H54 (cell line): Measurements from ENCODE around the gene CEP128.

Source experiments
- DNase-seq: peaks from one replicate; pipeline ENCODE4 v3.0.0; 2011; ENCODE audit warnings: low spot score, mixed read lengths; ENCODE audit not compliant: insufficient read length
- FAIRE-seq: peaks from 3 replicates; lab custom pipeline; 2011; peaks lifted over from hg19 to GRCh38; lab: Jason Lieb, UNC
- POLR2A ChIP-seq: IDR thresholded peaks from 2 replicates; pipeline ENCODE4 v1.6.1; 2011; ENCODE audit warnings: low read depth, mild to moderate bottlenecking, low read length

The CEP128 gene

DNA sequence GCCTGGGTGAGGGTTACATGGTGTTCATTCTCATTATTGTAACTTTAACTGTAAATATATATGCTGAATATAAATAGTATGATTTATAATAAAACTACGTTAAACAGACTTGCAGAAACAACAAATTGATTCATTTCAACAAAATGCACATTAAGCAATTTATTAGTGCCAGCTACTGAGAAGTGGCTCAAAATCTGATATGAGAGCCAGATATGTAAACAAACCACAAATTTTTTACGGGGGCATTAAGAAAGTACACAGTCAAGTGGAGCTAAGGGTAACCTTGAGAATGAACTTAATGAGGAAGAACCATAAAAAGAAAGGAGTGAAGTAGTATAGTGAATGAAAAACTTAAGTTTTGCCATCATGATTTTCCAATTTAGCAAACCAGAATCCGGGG, 40.3 kb downstream of the CEP128 start:
- FAIRE-seq (no peak), DNase-seq (no peak)
- no peak for TF ChIP-seq POLR2A

GRCh38 chr14:80872645-80873044, 68.9 kb downstream of the CEP128 start:
- no peak for TF ChIP-seq POLR2A
- FAIRE-seq (no peak), DNase-seq (no peak)

GRCh38 chr14:80868260-80868659, 73.3 kb downstream of the CEP128 start:
- no peak for DNase-seq
- TF ChIP-seq POLR2A, result no peak
- no peak for FAIRE-seq

DNA sequence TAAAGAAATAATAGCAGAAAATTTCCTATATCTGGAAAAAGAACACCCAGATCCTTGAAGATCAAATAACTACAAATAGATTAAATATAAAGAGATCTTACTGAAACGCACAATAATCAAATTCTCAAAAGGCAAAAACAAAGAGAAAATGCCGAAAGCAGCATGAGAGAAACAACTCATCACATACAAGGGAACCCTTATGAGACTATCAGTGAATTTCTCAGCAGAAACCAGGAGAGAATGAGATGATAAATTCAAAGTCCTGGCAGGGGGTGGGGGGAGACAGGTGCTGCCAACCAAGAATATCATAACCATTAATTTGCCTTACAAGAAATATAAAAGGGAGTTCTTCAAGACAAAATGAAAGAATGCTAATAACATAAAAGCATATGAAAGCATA, 73.7 kb downstream of the CEP128 start:
- DNase-seq, result no peak
- no peak for TF ChIP-seq POLR2A
- no peak for FAIRE-seq

DNA sequence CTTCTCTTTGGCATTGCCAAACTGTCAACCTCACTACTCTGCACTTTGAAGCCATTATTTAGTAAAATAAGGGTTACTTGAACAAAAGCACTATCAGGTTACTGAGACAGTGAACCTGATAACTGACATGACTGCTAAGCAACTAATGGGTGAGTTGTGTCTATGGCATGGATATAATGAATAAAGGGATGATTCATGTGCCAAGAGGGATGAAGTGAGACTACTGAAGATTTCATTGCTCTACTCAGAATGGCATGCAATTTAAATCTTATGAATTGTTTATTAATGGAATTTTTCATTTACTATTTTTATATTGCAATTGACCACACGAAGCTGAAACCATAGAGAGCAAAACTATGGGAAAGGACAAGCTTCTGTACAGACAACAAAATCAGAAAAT, 74.4 kb downstream of the CEP128 start:
- TF ChIP-seq POLR2A, result no peak
- no peak for FAIRE-seq
- no peak for DNase-seq

- FAIRE-seq, result no peak
- TF ChIP-seq POLR2A, result no peak
- no peak for DNase-seq
Observed at GRCh38 chr14:80865565-80865964, 76.0 kb downstream of the CEP128 start.

DNA sequence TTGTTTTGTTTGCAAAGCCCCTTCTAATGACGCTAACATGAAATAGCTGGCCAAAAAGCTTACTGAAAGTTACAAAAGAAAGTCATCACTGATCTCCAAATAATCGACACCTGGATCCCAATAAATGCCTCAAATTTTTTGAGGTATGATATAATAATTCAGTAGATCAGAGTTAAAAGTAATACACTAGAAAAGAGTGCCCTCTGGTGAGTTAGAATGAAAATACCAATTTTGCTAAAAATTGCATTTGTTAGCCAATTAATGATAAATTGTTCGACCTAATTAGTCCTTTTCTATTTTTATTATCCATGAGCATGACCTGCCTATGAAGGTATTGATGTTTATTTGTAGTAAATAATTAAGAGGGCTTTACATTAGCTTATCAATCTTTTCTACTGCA, 78.6 kb downstream of the CEP128 start:
- no peak for FAIRE-seq
- no peak for DNase-seq
- TF ChIP-seq POLR2A, result no peak

- DNase-seq, result no peak
- TF ChIP-seq POLR2A, result no peak
- no peak for FAIRE-seq
Observed at GRCh38 chr14:80862541-80862940, 79.0 kb downstream of the CEP128 start.

- FAIRE-seq, result no peak
- TF ChIP-seq POLR2A, result no peak
- DNase-seq, result no peak
Observed at GRCh38 chr14:80850197-80850814, 91.2 kb downstream of the CEP128 start.

GRCh38 chr14:80847070-80847469, 94.5 kb downstream of the CEP128 start:
- DNase-seq, result no peak
- no peak for TF ChIP-seq POLR2A
- no peak for FAIRE-seq

- DNase-seq, result no peak
- no peak for TF ChIP-seq POLR2A
- FAIRE-seq, result no peak
Observed at GRCh38 chr14:80845856-80846255, 95.7 kb downstream of the CEP128 start.

DNA sequence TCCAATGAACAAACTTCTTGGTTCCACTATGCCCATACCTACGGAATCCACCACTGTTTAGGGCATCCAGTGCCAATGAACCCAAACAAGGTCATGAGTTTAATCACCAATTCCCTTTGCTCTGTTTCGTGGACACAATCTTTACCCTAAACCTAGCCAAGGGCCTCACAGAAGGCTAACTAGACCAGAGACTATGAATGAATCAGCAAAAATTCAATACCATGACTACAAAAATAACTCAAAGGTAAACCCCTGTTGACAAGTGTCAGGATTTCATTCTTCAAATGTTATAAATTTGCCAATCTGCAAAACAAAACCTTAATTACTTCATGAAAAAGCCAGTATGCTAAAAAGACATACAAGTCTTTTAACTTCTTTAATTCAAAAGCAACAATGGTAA, 96.7 kb downstream of the CEP128 start:
- FAIRE-seq (no peak), DNase-seq (no peak)
- no peak for TF ChIP-seq POLR2A

DNA sequence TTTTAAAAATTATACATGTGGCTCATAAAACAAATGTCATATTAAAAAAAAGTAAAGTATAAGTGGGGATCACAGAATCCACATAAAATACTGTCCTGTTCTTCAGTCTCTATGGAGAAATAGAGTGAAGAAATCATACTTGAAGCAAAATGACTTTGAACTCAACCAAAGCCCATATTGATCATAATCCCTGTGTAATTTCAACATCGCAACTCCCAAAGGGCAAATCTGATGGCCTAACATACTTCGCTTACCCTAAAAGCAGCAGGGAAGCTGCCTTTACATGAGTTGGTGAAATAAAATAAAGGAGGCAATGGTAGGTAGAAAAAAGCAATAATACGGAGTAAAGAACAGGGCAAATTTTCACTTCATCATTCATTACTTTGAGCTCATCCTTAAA, 101.8 kb downstream of the CEP128 start:
- DNase-seq, result no peak
- TF ChIP-seq POLR2A, result no peak

GRCh38 chr14:80809663-80810062, 131.9 kb downstream of the CEP128 start:
- DNase-seq, result no peak
- no peak for FAIRE-seq
- no peak for TF ChIP-seq POLR2A

More for the DNA sequence above, 101.8 kb downstream of the CEP128 start:
- FAIRE-seq, result no peak

DNA sequence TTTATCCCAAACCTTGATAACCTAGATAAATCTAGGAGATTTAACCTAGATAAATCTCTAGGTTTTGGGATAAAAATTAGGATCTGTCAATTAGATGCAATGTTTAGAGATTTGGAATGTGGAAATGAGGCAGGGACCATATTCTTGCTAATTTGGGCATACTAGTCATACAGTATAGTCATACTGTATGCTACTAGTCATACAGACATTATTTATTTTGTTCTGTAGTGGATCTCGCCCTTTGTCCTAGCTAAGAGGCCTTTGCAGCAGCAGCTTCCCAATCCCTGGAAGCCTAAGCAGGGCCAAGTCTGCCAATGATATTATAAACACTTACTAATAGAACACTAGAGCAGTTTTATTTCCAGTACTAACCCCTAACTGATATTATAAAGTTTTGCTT, 136.4 kb downstream of the CEP128 start:
- DNase-seq, result no peak
- FAIRE-seq, result no peak
- no peak for TF ChIP-seq POLR2A
